ENCODE data around the gene SUCLG2. TPM values are rescaled to one million over a fixed set of nuclear protein-coding genes. Genes with fewer than 3 reads are reported as not detected.

The SUCLG2 gene
- total and polyA plus RNA-seq, 2 of the 4 experiments (the other 2 are of a cell fraction): 26.8 to 34.6 TPM

GRCh38 chr3:67601385-67601784 lies 53.0 kb downstream of the SUCLG2 start:
- H3K18ac ChIP-seq (ENCODE audit: low read depth, low read length): no peak overlapping the region
- no peaks in the 10 kb centered on the region for H3K27me3 ChIP-seq (ENCODE audit: control insufficient read depth, insufficient read depth, low read length)
- in situ Hi-C loops (cut with MboI; ENCODE audit: low sequenced_read_pairs) (loop anchor here (10.0 kb wide), 1 partner anchor 217 kb away; no protein-coding TSS in a partner anchor), dilution Hi-C loops (cut with HindIII; ENCODE audit: low sequenced_read_pairs, unreplicated experiment) (no loop called here), intact Hi-C loops (cut with micrococcal nuclease) (loop anchor here (10.0 kb wide), 1 partner anchor 183 kb away; no protein-coding TSS in a partner anchor)
- peaks cover 20 to 25% of the 10 kb centered on the region in 2 experiments; a peak in 3 of 4 replicates for H3K79me1 ChIP-seq (ENCODE audit: low read depth in 1 of 2, low read length in 2 of 2)
- H4K5ac ChIP-seq (ENCODE audit: low read depth, low read length): no peak overlapping the region
- H2BK120ac ChIP-seq (ENCODE audit: low read depth, low read length): no peak overlapping the region
- ChIA-PET CTCF (interaction anchor here (1.4 kb wide), 1 partner anchor 14 kb away, joined by 5 read pairs; no protein-coding TSS in a partner anchor), POLR2A (ENCODE audit: unreplicated experiment) (no interaction called here)
- H3K14ac ChIP-seq (replicated peaks; ENCODE audit: low read depth, low read length): no peak overlapping the region
- no peak overlapping the region for H3K4me2 ChIP-seq (ENCODE audit: low read depth, low read length)
- H3K9me3 ChIP-seq (ENCODE audit: control insufficient read depth, insufficient read depth, low read length): no peaks in the 10 kb centered on the region
- ATAC-seq (ENCODE audit: low read depth) (no peak), DNase-seq (no peak)
- H3K4me1 ChIP-seq (ENCODE audit: control insufficient read depth, insufficient read depth, low read length): no peaks in the 10 kb centered on the region; the same call in 1 of the 2 replicates
- no peak overlapping the region for H3K56ac ChIP-seq (ENCODE audit: extremely low read depth, insufficient read depth, low read length)
- H2BK20ac ChIP-seq (ENCODE audit: low read depth, low read length): no peak overlapping the region
- no peak overlapping the region for H3K4me3 ChIP-seq (ENCODE audit: insufficient read depth, low read depth, low read length)
- WGBS, 2 experiments (ENCODE audit: extremely low coverage in 2 of 2, insufficient read length in 1 of 2): no CpG with 5 or more reads among the region's 5 CpGs
- no peak overlapping the region for H4K8ac ChIP-seq (ENCODE audit: low read depth in 2 of 2, low read length in 2 of 2)
- no peak overlapping the region for H2AFZ ChIP-seq (replicated peaks; ENCODE audit: low read length, poor library complexity)
- H2AK9ac ChIP-seq (replicated peaks; ENCODE audit: low read depth, low read length, poor library complexity): no peak overlapping the region
- H4K20me1 ChIP-seq (ENCODE audit: insufficient read depth, low read length): peaks cover 3% of the 10 kb centered on the region; the same call in 1 of the 2 replicates
- no peak overlapping the region for H4K91ac ChIP-seq (ENCODE audit: insufficient read depth, low read depth, low read length)
- no TSS peak for BruUV-seq (replicated peaks)
- H2BK5ac ChIP-seq (ENCODE audit: low read depth, low read length, poor library complexity, severe bottlenecking): no peak overlapping the region
- no peak overlapping the region for H2BK15ac ChIP-seq (ENCODE audit: low read depth, low read length)
- TF ChIP-seq MAZ (IDR thresholded peaks at IDR 0.05; ENCODE audit: borderline replicate concordance, low read depth, low read length) (no peak), SMC3 (IDR thresholded peaks at IDR 0.05; ENCODE audit: low read depth, low read length) (no peak), POLR2A (IDR thresholded peaks at IDR 0.05; ENCODE audit: low read depth, low read length) (no peak), FOS (IDR thresholded peaks at IDR 0.05; ENCODE audit: low read depth, low read length) (no peak), CEBPB (IDR thresholded peaks at IDR 0.05; ENCODE audit: low read depth, low read length) (no peak), MAFK (IDR thresholded peaks at IDR 0.05; ENCODE audit: low read depth, low read length) (no peak), CTCF (conservative IDR thresholded peaks at IDR 0.05; ENCODE audit: low read depth, low read length) (no peak), MXI1 (IDR thresholded peaks at IDR 0.05; ENCODE audit: borderline replicate concordance, low read depth, low read length) (no peak)
- no peak overlapping the region for H2AK5ac ChIP-seq (ENCODE audit: low read depth, low read length)
- no peak overlapping the region for H3K27ac ChIP-seq (ENCODE audit: insufficient read depth, low read length)
- H3K23ac ChIP-seq (ENCODE audit: low read depth, low read length): no peak overlapping the region
- H3K9me1 ChIP-seq (ENCODE audit: insufficient read depth, low read length): peaks cover 2% of the 10 kb centered on the region; the same call in 1 of the 2 replicates
- H3K36me3 ChIP-seq (ENCODE audit: control insufficient read depth, insufficient read depth, low read length): peaks cover 5% of the 10 kb centered on the region; the same call in 1 of the 2 replicates
- no peak overlapping the region for H3K4ac ChIP-seq (ENCODE audit: low read depth, low read length)
- H3K9ac ChIP-seq (ENCODE audit: low read depth, low read length): no peak overlapping the region

All from IMR-90 (cell line).